Activated effector memory CD4-positive, alpha-beta T cell treated with anti-CD3 and anti-CD28 coated beads, Interleukin-2, amount 50 U/mL, for 16 hours (primary cell): ENCODE data around the gene DPM1.

Experiments
- DNase-seq: peaks from one replicate; pipeline ENCODE4 v3.0.0-alpha.2; 2020

Gene DPM1

GRCh38 chr20:50929299-50930138, 28.8 kb downstream of the DPM1 start:
- peak; percentile 96 for DNase-seq

- no peak for DNase-seq
Observed at GRCh38 chr20:50928469-50928868, 29.9 kb downstream of the DPM1 start.

- no peak for DNase-seq
Observed at GRCh38 chr20:50926530-50926929, 31.8 kb downstream of the DPM1 start.

- DNase-seq, result no peak
Observed at GRCh38 chr20:50924261-50924920, 33.9 kb downstream of the DPM1 start.

- DNase-seq, result no peak
Observed at GRCh38 chr20:50921803-50922501, 36.4 kb downstream of the DPM1 start.

- no peak for DNase-seq
Observed at GRCh38 chr20:50920997-50921396, 37.3 kb downstream of the DPM1 start.

GRCh38 chr20:50919567-50919966, 38.8 kb downstream of the DPM1 start:
- DNase-seq, result no peak

- no peak for DNase-seq
Observed at GRCh38 chr20:50918403-50918802, 39.9 kb downstream of the DPM1 start.

GRCh38 chr20:50916934-50917333, 41.4 kb downstream of the DPM1 start:
- no peak for DNase-seq

- no peak for DNase-seq
Observed at GRCh38 chr20:50916257-50916656, 42.1 kb downstream of the DPM1 start.

GRCh38 chr20:50915424-50915823, 42.9 kb downstream of the DPM1 start:
- no peak for DNase-seq

GRCh38 chr20:50913690-50914375, 44.5 kb downstream of the DPM1 start:
- no peak for DNase-seq

- DNase-seq, result no peak
Observed at GRCh38 chr20:50911716-50912115, 46.6 kb downstream of the DPM1 start.

- no peak for DNase-seq
Observed at GRCh38 chr20:50911030-50911429, 47.3 kb downstream of the DPM1 start.

GRCh38 chr20:50909413-50909812, 48.9 kb downstream of the DPM1 start:
- no peak for DNase-seq

GRCh38 chr20:50904067-50904570, 54.2 kb downstream of the DPM1 start:
- no peak for DNase-seq

- no peak for DNase-seq
Observed at GRCh38 chr20:50903353-50904051, 54.8 kb downstream of the DPM1 start.

GRCh38 chr20:50901301-50901700, 57.0 kb downstream of the DPM1 start:
- DNase-seq, result no peak

GRCh38 chr20:50900261-50900660, 58.1 kb downstream of the DPM1 start:
- DNase-seq, result no peak

GRCh38 chr20:50898475-50898874, 59.9 kb downstream of the DPM1 start:
- no peak for DNase-seq

GRCh38 chr20:50895111-50895830, 63.1 kb downstream of the DPM1 start:
- no peak for DNase-seq

- no peak for DNase-seq
Observed at GRCh38 chr20:50893620-50894019, 64.7 kb downstream of the DPM1 start.
